K562 (cell line): ENCODE results near the gene COX4I2. TPM values are rescaled to one million over a fixed set of nuclear protein-coding genes. Genes with fewer than 3 reads are reported as not detected.

Experiments used
- ATF3 ChIP-seq, 2 experiments: fragments of 450-650 bp in 1 of 2; sonication (generic) in 1 of 2; formaldehyde crosslinking in 1 of 2; IDR thresholded peaks in 1 of 2; conservative IDR thresholded peaks in 1 of 2; 2 replicates each; pipeline versions ENCODE4 v1.6.1 to v1.8.1; 2016 to 2023; ENCODE audit warnings: mild to moderate bottlenecking in 2 of 2, moderate library complexity in 2 of 2, inconsistent platforms in 1 of 2, missing genetic modification reagents in 1 of 2
- ATF4 ChIP-seq: fragments of 450-650 bp; formaldehyde crosslinking; IDR thresholded peaks from 2 replicates; pipeline ENCODE4 v1.4.0; 2022; ENCODE audit warnings: mild to moderate bottlenecking, moderate library complexity
- ETV6 ChIP-seq, 3 experiments: fragments of 150-350 bp in 1 of 3; sonication (generic) in 1 of 3; formaldehyde crosslinking in 1 of 3; IDR thresholded peaks; 2 replicates each; pipeline versions ENCODE4 v1.6.1 to v1.8.0; 2014 to 2022; ENCODE audit warnings: borderline replicate concordance in 2 of 3, low read depth in 2 of 3, antibody characterized with exemption in 1 of 3, low read length in 1 of 3, mild to moderate bottlenecking in 1 of 3, missing genetic modification reagents in 1 of 3
- GTF3C2 ChIP-seq: IDR thresholded peaks from 3 replicates; pipeline ENCODE4 v1.6.1; 2011; ENCODE audit warnings: borderline replicate concordance, mild to moderate bottlenecking, moderate library complexity; ENCODE audit not compliant: insufficient read length; ENCODE audit errors: extremely low read depth
- HNRNPH1 ChIP-seq: fragments of 200-400 bp; formaldehyde crosslinking; optimal IDR thresholded peaks from 2 replicates; pipeline ENCODE3; 2017; ENCODE audit warnings: low read depth, mild to moderate bottlenecking, low read length, moderate library complexity
- HNRNPUL1 ChIP-seq: fragments of 200-400 bp; formaldehyde crosslinking; IDR thresholded peaks from 2 replicates; pipeline ENCODE4 v1.6.1; 2017; ENCODE audit warnings: low read length
- IRF9 ChIP-seq: fragments of 450-650 bp; IDR thresholded peaks from 2 replicates; pipeline ENCODE4 v1.6.1; 2016; ENCODE audit warnings: missing biosample characterization, missing genetic modification characterization
- KHSRP ChIP-seq: fragments of 450-650 bp; IDR thresholded peaks from 2 replicates; pipeline ENCODE4 v1.6.1; 2017
- NR2F6 ChIP-seq: fragments of 450-650 bp; formaldehyde crosslinking; IDR thresholded peaks from 2 replicates; pipeline ENCODE4 v1.4.0; 2020; ENCODE audit warnings: mild to moderate bottlenecking
- POLR2H ChIP-seq: IDR thresholded peaks from 2 replicates; pipeline ENCODE4 v1.6.1; 2016; ENCODE audit warnings: missing genetic modification characterization, low read depth, mild to moderate bottlenecking, control low read depth, missing compliant biosample characterization, moderate library complexity
- RFX1 ChIP-seq: fragments of 450-650 bp; IDR thresholded peaks from 2 replicates; pipeline ENCODE4 v1.6.1; 2016; ENCODE audit warnings: mild to moderate bottlenecking, moderate library complexity
- SMAD4 ChIP-seq: fragments of 250-450 bp; sonication (Bioruptor Pico); conservative IDR thresholded peaks from 2 replicates; pipeline ENCODE4 v1.8.0; 2021; ENCODE audit warnings: inconsistent platforms, mild to moderate bottlenecking, moderate library complexity
- U2AF2 ChIP-seq: fragments of 200-400 bp; formaldehyde crosslinking; optimal IDR thresholded peaks from 2 replicates; pipeline ENCODE3; 2017; ENCODE audit warnings: low read depth, mild to moderate bottlenecking, low read length
- ZBTB43 ChIP-seq: sonication (generic); formaldehyde crosslinking; IDR thresholded peaks from 2 replicates; pipeline ENCODE4 v1.8.0; 2023; ENCODE audit warnings: mild to moderate bottlenecking, missing genetic modification reagents
- ZFP36 ChIP-seq: fragments of 150-350 bp; IDR thresholded peaks from 2 replicates; pipeline ENCODE4 v1.6.1; 2018; ENCODE audit warnings: low read length, low read depth; ENCODE audit not compliant: partially characterized antibody
- ZNF121 ChIP-seq: sonication (generic); formaldehyde crosslinking; conservative IDR thresholded peaks from 2 replicates; pipeline ENCODE4 v1.8.0; 2022; ENCODE audit warnings: missing genetic modification reagents
- ZNF134 ChIP-seq: fragments of 250-450 bp; sonication (Bioruptor Pico); conservative IDR thresholded peaks from 2 replicates; pipeline ENCODE4 v1.4.0; 2020
- ZNF354B ChIP-seq: fragments of 250-450 bp; sonication (Bioruptor Pico); IDR thresholded peaks from 2 replicates; pipeline ENCODE4 v1.4.0; 2020
- ZNF41 ChIP-seq: fragments of 250-450 bp; sonication (Bioruptor Pico); conservative IDR thresholded peaks from 2 replicates; pipeline ENCODE4 v1.4.0; 2020; ENCODE audit warnings: mild to moderate bottlenecking
- polyA plus RNA-seq, 8 experiments: library from polyadenylated mRNA; depleted of rRNA in 4 of 8; stranded (reverse) in 5 of 8; unstranded in 3 of 8; fragments of >200 nt; fragmentation: Nextera tagmentation in 2 of 8; fragmentation: Illumina TruSeq in 1 of 8; extraction: Ambion mirVana in 2 of 8; extraction: Trizol in 1 of 8; gene quantifications; 2 replicates each; pipeline versions ENCODE4 v1.2.1 to v1.2.3, GENCODE V29; 2011 to 2014; ENCODE audit warnings: inconsistent platforms in 1 of 8, missing spikeins in 1 of 8
- total RNA-seq, 7 experiments: library from RNA; depleted of rRNA in 6 of 7; stranded (reverse); fragments of >200 nt in 6 of 7; fragmentation: Illumina TruSeq in 2 of 7; extraction: Trizol in 2 of 7; gene quantifications; 2 replicates each; pipeline versions ENCODE4 v1.2.1 to v1.2.3, GENCODE V29; 2011 to 2021; ENCODE audit warnings: low replicate concordance in 1 of 7

The COX4I2 gene
- total and polyA plus RNA-seq, 9 of the 15 experiments (the other 6 are each of a cell fraction or from before 2014, with no cell fraction given) = not detected

- TF ChIP-seq GTF3C2 (no peak), ATF4 (CRISPR knock-in tag) (no peak; the same call in 1 of the 2 replicates), NR2F6 (CRISPR knock-in tag) (0 out of 2 replicates have a peak, but pooled peaks have one; percentile 47), ZNF134 (CRISPR knock-in tag) (no peak), POLR2H (tag) (peak; percentile 83), ZNF354B (CRISPR knock-in tag) (no peak), HNRNPH1 (no peak), ZFP36 (no peak), ZNF121 (CRISPR knock-in tag) (no peak), ZNF41 (CRISPR knock-in tag) (no peak), SMAD4 (CRISPR knock-in tag) (peak; percentile 85), KHSRP (no peak), HNRNPUL1 (no peak), ZBTB43 (CRISPR knock-in tag) (peak; percentile 42; the same call in 1 of the 2 replicates), ATF3 (IDR thresholded peaks at IDR 0.05) (no peak; the same call in 1 of the 2 replicates), ATF3 (CRISPR knock-in tag; conservative IDR thresholded peaks at IDR 0.05) (no peak; the same call in 1 of the 2 replicates), ETV6 (IDR thresholded peaks at IDR 0.05; ENCODE audit: borderline replicate concordance in 1 of 2, low read depth in 2 of 2, low read length in 1 of 2) (no peak), ETV6 (CRISPR knock-in tag; IDR thresholded peaks at IDR 0.05; ENCODE audit: borderline replicate concordance) (no peak), IRF9 (no peak), U2AF2 (no peak), RFX1 (no peak)
Observed at GRCh38 chr20:31606804-31607639, 30.7 kb upstream of the COX4I2 start (continued).
